ENCODE data around the gene SLC35C1.
A peak's percentile ranks its signal among the peaks of the same experiment; 100 is the strongest.
"Not testable (repeated sequence)": the region's sequence is repeated elsewhere in the genome, so short reads cannot be mapped to it uniquely, and the experiment has no call there.

The SLC35C1 gene

GRCh38 chr11:45791524-45791923 lies 13.4 kb upstream of the SLC35C1 start:
- DNase-seq, result no peak

GRCh38 chr11:45794169-45794568 lies 10.8 kb upstream of the SLC35C1 start:
- DNase-seq, result no peak

GRCh38 chr11:45795379-45795778 lies 9.6 kb upstream of the SLC35C1 start:
- no peak for DNase-seq

GRCh38 chr11:45796461-45796861 lies 8.5 kb upstream of the SLC35C1 start:
- DNase-seq, result no peak

- DNase-seq, result no peak
These were observed 6.0 kb upstream of the SLC35C1 start for GRCh38 chr11:45798793-45799441.

GRCh38 chr11:45799562-45799961 lies 5.4 kb upstream of the SLC35C1 start:
- DNase-seq, result no peak

GRCh38 chr11:45800261-45800660 lies 4.7 kb upstream of the SLC35C1 start:
- no peak for DNase-seq

- no peak for DNase-seq
These were observed 3.1 kb upstream of the SLC35C1 start for GRCh38 chr11:45801723-45802315.

- no peak for DNase-seq
These were observed 2.2 kb upstream of the SLC35C1 start for GRCh38 chr11:45802531-45803317.

GRCh38 chr11:45803971-45804760 lies 783 bp upstream of the SLC35C1 start:
- peak in 1 of 2 donors; percentile 28 for DNase-seq

- peak in 1 of 2 donors; percentile 51 for DNase-seq
These were observed 539 bp downstream of the SLC35C1 start for GRCh38 chr11:45805305-45806071.

- no peak for DNase-seq
These were observed 1.4 kb downstream of the SLC35C1 start for GRCh38 chr11:45806072-45806933.

- no peak for DNase-seq
These were observed 2.2 kb downstream of the SLC35C1 start for GRCh38 chr11:45806937-45807791.

- no peak for DNase-seq
These were observed 2.9 kb downstream of the SLC35C1 start for GRCh38 chr11:45807792-45808238.

- not testable (repeated sequence) for DNase-seq
These were observed 3.5 kb downstream of the SLC35C1 start for GRCh38 chr11:45808427-45808826.

GRCh38 chr11:45809456-45810395 lies 4.8 kb downstream of the SLC35C1 start:
- DNase-seq, result no peak

- no peak for DNase-seq
These were observed 5.6 kb downstream of the SLC35C1 start for GRCh38 chr11:45810431-45811108.

GRCh38 chr11:45811109-45811435 lies 6.1 kb downstream of the SLC35C1 start:
- DNase-seq, result no peak
